IMR-90 (cell line): ENCODE data around the gene BSPRY. TPM values are rescaled to one million over a fixed set of nuclear protein-coding genes. Genes with fewer than 3 reads are reported as not detected.

Experiments
- ATAC-seq: fragments of 200-7000 bp; cut with Tn5 transposase; 2 replicates; pipeline ENCODE4 v1.9.1; 2020; ENCODE audit warnings: low read depth, mild to moderate bottlenecking, moderate library complexity
- BruUV-seq: library from RNA; stranded (reverse); fragments of 400-500 nt; replicated peaks from 2 replicates; lab custom pipeline; 2021; lab: Mats Ljungman, UMichigan
- CTCF ChIA-PET: fragments of 300-600 bp; formaldehyde crosslinking; extraction: SDS; loops from one replicate; lab custom pipeline; 2021; ENCODE audit warnings: antibody characterized with exemption; lab: Yijun Ruan, JAX
- POLR2A ChIA-PET: fragments of 300-600 bp; sonication (Branson Sonifier 250); formaldehyde crosslinking; loops from one replicate; lab custom pipeline; 2022; ENCODE audit warnings: antibody characterized with exemption; ENCODE audit not compliant: unreplicated experiment; lab: Charles Lee
- DNase-seq: peaks from one replicate; pipeline ENCODE4 v3.0.0; 2013
- H2AFZ ChIP-seq: replicated peaks from 2 replicates; pipeline ENCODE3; 2013; ENCODE audit warnings: low read length, mild to moderate bottlenecking; ENCODE audit not compliant: poor library complexity
- H2AK5ac ChIP-seq: 2 replicates; pipeline ENCODE4 v1.6.1; 2013; ENCODE audit warnings: low read depth, low read length, inconsistent platforms
- H2AK9ac ChIP-seq: replicated peaks from 2 replicates; pipeline ENCODE3; 2013; ENCODE audit warnings: mild to moderate bottlenecking, low read depth, low read length, moderate library complexity; ENCODE audit not compliant: poor library complexity
- H2BK120ac ChIP-seq: 2 replicates; pipeline ENCODE4 v1.6.1; 2013; ENCODE audit warnings: low read depth, low read length, inconsistent platforms
- H2BK15ac ChIP-seq: 3 replicates; pipeline ENCODE4 v1.6.1; 2013; ENCODE audit warnings: low read depth, low read length, inconsistent platforms
- H2BK20ac ChIP-seq: 2 replicates; pipeline ENCODE4 v1.6.1; 2013; ENCODE audit warnings: low read depth, mild to moderate bottlenecking, inconsistent platforms, low read length, moderate library complexity
- H2BK5ac ChIP-seq: 2 replicates; pipeline ENCODE4 v1.6.1; 2013; ENCODE audit warnings: mild to moderate bottlenecking, low read depth, low read length, inconsistent platforms; ENCODE audit not compliant: poor library complexity, severe bottlenecking
- H3K14ac ChIP-seq: replicated peaks from 2 replicates; pipeline ENCODE4 v1.6.1; 2013; ENCODE audit warnings: low read depth, low read length, inconsistent platforms
- H3K18ac ChIP-seq: 2 replicates; pipeline ENCODE4 v1.6.1; 2013; ENCODE audit warnings: low read depth, low read length, control low read depth
- H3K23ac ChIP-seq: 2 replicates; pipeline ENCODE4 v1.6.1; 2013; ENCODE audit warnings: low read depth, low read length, inconsistent platforms
- H3K27ac ChIP-seq: 2 replicates; pipeline ENCODE4 v1.5.1; 2013; ENCODE audit warnings: mild to moderate bottlenecking, control low read depth, low read length; ENCODE audit not compliant: insufficient read depth
- H3K27me3 ChIP-seq: 2 replicates; pipeline ENCODE4 v1.6.1; 2013; ENCODE audit warnings: low read length; ENCODE audit not compliant: control insufficient read depth, insufficient read depth
- H3K36me3 ChIP-seq: 2 replicates; pipeline ENCODE4 v1.6.1; 2013; ENCODE audit warnings: low read length, mixed read lengths; ENCODE audit not compliant: control insufficient read depth, insufficient read depth
- H3K4ac ChIP-seq: 2 replicates; pipeline ENCODE4 v1.6.1; 2013; ENCODE audit warnings: low read depth, low read length, inconsistent platforms
- H3K4me1 ChIP-seq: 2 replicates; pipeline ENCODE4 v1.6.1; 2013; ENCODE audit warnings: low read length, mixed read lengths; ENCODE audit not compliant: control insufficient read depth, insufficient read depth
- H3K4me2 ChIP-seq: 2 replicates; pipeline ENCODE4 v1.6.1; 2013; ENCODE audit warnings: low read depth, mild to moderate bottlenecking, control low read depth, low read length, moderate library complexity
- H3K4me3 ChIP-seq: 2 replicates; pipeline ENCODE4 v1.5.1; 2013; ENCODE audit warnings: low read depth, mild to moderate bottlenecking, control low read depth, low read length, moderate library complexity; ENCODE audit not compliant: insufficient read depth
- H3K56ac ChIP-seq: 2 replicates; pipeline ENCODE4 v1.6.1; 2013; ENCODE audit warnings: low read length, inconsistent platforms; ENCODE audit not compliant: insufficient read depth; ENCODE audit errors: extremely low read depth
- H3K79me1 ChIP-seq, 2 experiments: 2 replicates each; pipeline ENCODE4 v1.6.1; 2013; ENCODE audit warnings: low read length in 2 of 2, inconsistent platforms in 1 of 2, low read depth in 1 of 2
- H3K9ac ChIP-seq: 2 replicates; pipeline ENCODE4 v1.6.1; 2013; ENCODE audit warnings: low read depth, low read length, control low read depth
- H3K9me1 ChIP-seq: 2 replicates; pipeline ENCODE4 v1.6.1; 2013; ENCODE audit warnings: low read length, inconsistent platforms; ENCODE audit not compliant: insufficient read depth
- H3K9me3 ChIP-seq: 2 replicates; pipeline ENCODE4 v1.6.1; 2013; ENCODE audit warnings: low read length; ENCODE audit not compliant: control insufficient read depth, insufficient read depth
- H4K20me1 ChIP-seq: 2 replicates; pipeline ENCODE4 v1.6.1; 2013; ENCODE audit warnings: low read length, inconsistent platforms; ENCODE audit not compliant: insufficient read depth
- H4K5ac ChIP-seq: 2 replicates; pipeline ENCODE4 v1.6.1; 2013; ENCODE audit warnings: mild to moderate bottlenecking, low read depth, low read length, control low read depth
- H4K8ac ChIP-seq, 2 experiments: 2 replicates each; pipeline ENCODE4 v1.6.1; 2013; ENCODE audit warnings: low read depth in 2 of 2, low read length in 2 of 2, control low read depth in 1 of 2, inconsistent platforms in 1 of 2
- H4K91ac ChIP-seq: 2 replicates; pipeline ENCODE4 v1.6.1; 2013; ENCODE audit warnings: low read depth, low read length, inconsistent platforms; ENCODE audit not compliant: insufficient read depth
- CEBPB ChIP-seq: IDR thresholded peaks from 2 replicates; pipeline ENCODE4 v1.6.1; 2012; ENCODE audit warnings: low read depth, low read length, improper control_type of control experiment
- CHD1 ChIP-seq: IDR thresholded peaks from 2 replicates; pipeline ENCODE4 v1.6.1; 2012; ENCODE audit warnings: low read depth, low read length, improper control_type of control experiment
- MAFK ChIP-seq: IDR thresholded peaks from 2 replicates; pipeline ENCODE4 v1.6.1; 2012; ENCODE audit warnings: low read depth, low read length, improper control_type of control experiment
- MAZ ChIP-seq: IDR thresholded peaks from 2 replicates; pipeline ENCODE4 v1.6.1; 2012; ENCODE audit warnings: low read depth, mild to moderate bottlenecking, low read length, improper control_type of control experiment, moderate library complexity, borderline replicate concordance
- NFE2L2 ChIP-seq: fragments of 150-350 bp; IDR thresholded peaks from 2 replicates; pipeline ENCODE4 v1.6.1; 2016; ENCODE audit warnings: low read depth, mild to moderate bottlenecking, low read length
- WGBS, 2 experiments: methylation state at CpG; one replicate each; pipeline versions ENCODE4 v1.1.5 to v1.1.7; 2013; ENCODE audit warnings: missing lambda C conversion rate in 2 of 2; ENCODE audit not compliant: insufficient read length in 1 of 2; ENCODE audit errors: extremely low coverage in 2 of 2; 5-methylcytosine and 5-hydroxymethylcytosine counted together
- dilution Hi-C: fragments of 300-500 bp; cut with HindIII; formaldehyde crosslinking; loops from one replicate; pipeline ENCODE4 v1.14.3; 2018; ENCODE audit warnings: low sequenced_read_pairs; ENCODE audit not compliant: unreplicated experiment
- in situ Hi-C: fragments of 300-500 bp; cut with MboI; formaldehyde crosslinking; loops from 3 replicates; pipeline ENCODE4 v1.14.3; 2019; ENCODE audit warnings: low sequenced_read_pairs, inconsistent platforms, mixed read lengths
- intact Hi-C: fragments of 100-400 bp; cut with micrococcal nuclease; formaldehyde crosslinking; loops from 2 replicates; pipeline ENCODE4 v1.10.0; 2022
- polyA plus RNA-seq, 3 experiments: library from polyadenylated mRNA; depleted of rRNA; stranded (reverse); fragments of >200 nt; gene quantifications; 2 replicates each; pipeline ENCODE4 v1.2.3, GENCODE V29; 2012; ENCODE audit warnings: low replicate concordance in 1 of 3
- total RNA-seq: library from RNA; depleted of rRNA; stranded (reverse); fragments of >200 nt; gene quantifications from 2 replicates; pipeline ENCODE4 v1.2.3, GENCODE V29; 2012; rRNA removed

The BSPRY gene
- total and polyA plus RNA-seq, 2 of the 4 experiments (the other 2 are of a cell fraction) = not detected

GRCh38 chr9:113417370-113417769, 68.0 kb downstream of the BSPRY start:
- no peak for DNase-seq
- peaks cover 22% of the 10 kb centered on the region for H3K27me3 ChIP-seq
- H3K4ac ChIP-seq = no peak overlapping the region
- TF ChIP-seq CHD1 = no peak
- TF ChIP-seq MAZ = no peak
- no peak for TF ChIP-seq NFE2L2
- no peak for TF ChIP-seq MAFK
- no peak for TF ChIP-seq CEBPB
- no peaks in the 10 kb centered on the region for H3K79me1 ChIP-seq
- H2BK20ac ChIP-seq = no peak overlapping the region
- no peak for ATAC-seq
- ChIA-PET POLR2A (no interaction called here), CTCF (no interaction called here)
- no peak overlapping the region for H3K27ac ChIP-seq
- BruUV-seq = no TSS peak
- H2BK120ac ChIP-seq = no peak overlapping the region
- no peaks in the 10 kb centered on the region for H3K9me1 ChIP-seq
- dilution Hi-C loops (no loop called here), intact Hi-C loops (no loop called here), in situ Hi-C loops (no loop called here)
- H2AK5ac ChIP-seq = no peak overlapping the region
- H3K14ac ChIP-seq = no peak overlapping the region
- no peaks in the 10 kb centered on the region for H3K9me3 ChIP-seq
- H4K5ac ChIP-seq = no peak overlapping the region
- no peak overlapping the region for H2AK9ac ChIP-seq
- H3K9ac ChIP-seq = no peak overlapping the region
- no peak overlapping the region for H2AFZ ChIP-seq
- H4K20me1 ChIP-seq = no peaks in the 10 kb centered on the region
- no peak overlapping the region for H2BK15ac ChIP-seq
- WGBS, 2 experiments = 75% methylated on average over 1 of the region's 4 CpGs; no CpG with 5 or more reads in 1 of the 2 experiments
- H3K4me1 ChIP-seq = no peaks in the 10 kb centered on the region
- no peak overlapping the region for H3K4me2 ChIP-seq
- H3K4me3 ChIP-seq = no peak overlapping the region
- H3K18ac ChIP-seq = no peak overlapping the region
- H4K8ac ChIP-seq = no peak overlapping the region
- no peak overlapping the region for H2BK5ac ChIP-seq
- no peak overlapping the region for H3K23ac ChIP-seq
- H4K91ac ChIP-seq = no peak overlapping the region
- H3K36me3 ChIP-seq = no peaks in the 10 kb centered on the region
- H3K56ac ChIP-seq = no peak overlapping the region

Other genes starting within 250 kb of the BSPRY start
- 5.8 and 7.2 TPM in 2 replicates for gene SLC31A2, start 198.5 kb upstream of the BSPRY start, total RNA-seq
- 5.1 and 6.3 TPM in 2 replicates for gene SLC31A2, start 198.5 kb upstream of the BSPRY start, polyA plus RNA-seq (2012; rRNA removed)
- gene FKBP15, start 128.3 kb upstream of the BSPRY start, total RNA-seq = 25.5 and 25.6 TPM in 2 replicates
- gene FKBP15, start 128.3 kb upstream of the BSPRY start, polyA plus RNA-seq (2012; rRNA removed) = 20.1 and 20.4 TPM in 2 replicates
- gene SLC31A1, start 128.0 kb upstream of the BSPRY start, total RNA-seq = 23.3 and 27.5 TPM in 2 replicates
- 16.4 and 17.9 TPM in 2 replicates for gene SLC31A1, start 128.0 kb upstream of the BSPRY start, polyA plus RNA-seq (2012; rRNA removed)
- 16.5 and 49.2 TPM in 2 replicates for gene CDC26, start 74.0 kb upstream of the BSPRY start, total RNA-seq
- gene CDC26, start 74.0 kb upstream of the BSPRY start, polyA plus RNA-seq (2012; rRNA removed) = 27.4 and 32.7 TPM in 2 replicates
- gene PRPF4, start 73.9 kb upstream of the BSPRY start, total RNA-seq = 32.5 and 38.0 TPM in 2 replicates
- gene PRPF4, start 73.9 kb upstream of the BSPRY start, polyA plus RNA-seq (2012; rRNA removed) = 20.7 and 21.4 TPM in 2 replicates
- gene RNF183, start 46.2 kb upstream of the BSPRY start, total RNA-seq = not detected in 2 replicates
- gene RNF183, start 46.2 kb upstream of the BSPRY start, polyA plus RNA-seq (2012; rRNA removed) = not detected in 2 replicates
- 0.28 and 0.36 TPM in 2 replicates for gene WDR31, start 9.3 kb upstream of the BSPRY start, total RNA-seq
- gene WDR31, start 9.3 kb upstream of the BSPRY start, polyA plus RNA-seq (2012; rRNA removed) = 0.19 and 0.29 TPM in 2 replicates
- 6.9 and 7.0 TPM in 2 replicates for gene HDHD3, start 27.4 kb downstream of the BSPRY start, total RNA-seq
- gene HDHD3, start 27.4 kb downstream of the BSPRY start, polyA plus RNA-seq (2012; rRNA removed) = 8.6 and 9.4 TPM in 2 replicates
- 10.3 and 11.1 TPM in 2 replicates for gene ALAD, start 51.7 kb downstream of the BSPRY start, total RNA-seq
- 14.9 and 15.6 TPM in 2 replicates for gene ALAD, start 51.7 kb downstream of the BSPRY start, polyA plus RNA-seq (2012; rRNA removed)
- 43.0 and 48.3 TPM in 2 replicates for gene POLE3, start 61.1 kb downstream of the BSPRY start, total RNA-seq
- gene POLE3, start 61.1 kb downstream of the BSPRY start, polyA plus RNA-seq (2012; rRNA removed) = 33.4 and 34.8 TPM in 2 replicates
- 0.28 and 0.36 TPM in 2 replicates for gene C9orf43, start 61.2 kb downstream of the BSPRY start, total RNA-seq
- 0.24 and 0.46 TPM in 2 replicates for gene C9orf43, start 61.2 kb downstream of the BSPRY start, polyA plus RNA-seq (2012; rRNA removed)
- 51.8 and 53.3 TPM in 2 replicates for gene RGS3, start 114.2 kb downstream of the BSPRY start, total RNA-seq
- 65.6 and 68.7 TPM in 2 replicates for gene RGS3, start 114.2 kb downstream of the BSPRY start, polyA plus RNA-seq (2012; rRNA removed)